NCI-H2196 treated with DMSO at 0.1 percent for 48 hours (cell line): ENCODE data around the gene SLC39A12.

Experiments used
- DNase-seq: peaks from one replicate; lab custom pipeline; 2025; ENCODE audit not compliant: unreplicated experiment; lab: John Stamatoyannopoulos, UW

SLC39A12 gene

DNA sequence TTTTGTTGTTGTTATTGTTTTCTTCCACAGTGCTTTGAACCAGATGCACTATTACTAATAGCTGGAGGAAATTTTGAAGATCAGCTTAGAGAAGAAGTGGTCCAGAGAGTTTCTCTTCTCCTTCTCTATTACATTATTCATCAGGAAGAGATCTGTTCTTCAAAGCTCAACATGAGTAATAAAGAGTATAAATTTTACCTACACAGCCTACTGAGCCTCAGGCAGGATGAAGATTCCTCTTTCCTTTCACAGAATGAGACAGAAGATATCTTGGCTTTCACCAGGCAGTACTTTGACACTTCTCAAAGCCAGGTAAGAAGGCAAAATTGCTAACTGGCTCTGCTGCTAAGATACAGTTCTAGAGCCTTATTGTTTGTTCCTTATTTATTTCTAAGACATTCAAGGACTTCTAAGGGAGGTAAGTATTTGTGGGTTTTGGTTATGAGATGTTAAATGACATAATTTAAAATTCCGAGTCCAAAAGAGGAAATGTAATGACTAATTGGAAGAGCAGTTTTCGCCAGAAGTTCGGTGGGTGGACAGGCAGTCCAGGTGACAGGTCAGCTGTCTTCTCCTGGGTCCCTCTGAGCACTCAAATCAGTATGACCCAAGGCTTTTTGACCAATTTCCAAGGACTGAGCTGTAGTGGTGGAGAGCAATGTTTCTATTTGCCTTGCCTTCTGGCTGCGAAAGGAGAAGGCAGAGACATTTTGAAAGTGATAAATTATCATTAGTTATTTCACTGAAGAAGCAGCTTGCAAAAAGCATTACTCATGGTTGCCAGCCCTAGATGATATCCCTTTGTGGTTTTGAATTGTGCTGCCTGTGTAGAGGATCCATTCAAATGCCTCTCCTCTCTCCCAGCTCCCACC is 10.1 kb downstream of the SLC39A12 start:
- DNase-seq: no peak

DNA sequence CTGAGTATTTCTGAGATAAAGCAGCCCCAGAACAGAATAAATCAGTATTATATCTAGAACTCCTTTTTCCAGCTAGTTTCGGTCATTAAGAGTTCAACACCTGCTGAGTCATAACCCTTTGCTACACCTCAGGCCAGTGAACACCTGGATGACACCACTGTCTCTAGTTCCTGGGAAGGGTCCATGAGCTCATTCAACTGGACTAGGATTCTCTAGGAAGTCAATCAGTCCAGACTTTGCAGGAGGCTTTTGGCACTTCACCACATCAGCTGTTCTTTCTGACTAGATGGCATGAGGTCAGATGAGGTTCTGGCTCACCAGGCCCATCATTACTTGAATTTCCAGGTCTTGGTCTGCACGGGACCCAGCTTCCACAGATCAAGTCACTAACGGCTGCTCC is 11.7 kb downstream of the SLC39A12 start:
- no peak for DNase-seq

DNA sequence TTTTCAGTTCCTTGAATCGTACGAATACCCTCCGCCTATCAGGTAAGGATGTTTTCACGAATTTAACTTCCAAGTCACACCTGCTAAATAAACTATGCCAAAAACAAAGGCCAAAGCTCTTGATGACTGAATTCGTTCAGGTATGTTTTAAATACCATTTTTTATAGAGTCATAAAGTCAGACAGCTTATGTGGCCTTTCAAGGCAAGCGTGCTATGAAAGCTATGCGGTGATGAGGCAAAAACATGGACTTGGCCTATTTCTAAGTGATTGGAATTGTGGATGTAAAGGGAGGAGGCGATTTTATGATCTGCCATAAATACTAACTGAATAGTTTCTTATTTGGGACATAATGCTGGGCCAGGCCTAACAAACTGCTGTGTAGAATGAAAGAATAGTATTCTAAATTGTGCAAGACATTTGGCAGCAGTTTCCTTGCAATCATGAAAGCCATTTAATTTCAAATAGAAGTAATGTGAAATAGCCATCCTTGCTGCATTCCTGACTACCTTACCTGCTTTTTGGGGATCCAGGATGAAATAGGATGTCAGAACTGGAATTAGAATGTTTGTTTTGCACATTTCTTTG is 14.0 kb downstream of the SLC39A12 start:
- DNase-seq: no peak

DNA sequence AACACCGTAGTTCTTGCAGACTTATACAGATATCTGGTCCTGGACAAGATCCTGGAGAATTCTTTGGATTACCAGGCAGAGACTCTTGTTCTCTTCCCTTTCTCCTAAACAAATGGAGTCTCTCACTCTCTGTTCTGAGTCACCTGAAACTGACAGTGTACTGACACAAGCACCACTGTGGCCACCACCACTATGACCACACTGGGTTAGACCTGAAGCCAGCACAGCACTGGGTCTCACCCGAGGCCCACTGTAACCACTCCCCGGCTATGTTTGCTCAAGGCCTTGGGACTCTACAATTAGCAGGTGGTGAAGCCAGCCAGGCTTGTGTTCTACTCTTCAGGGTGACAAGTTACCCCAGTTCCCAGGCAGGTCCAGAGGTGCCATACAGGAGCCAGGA is 22.8 kb downstream of the SLC39A12 start:
- DNase-seq: no peak

DNA sequence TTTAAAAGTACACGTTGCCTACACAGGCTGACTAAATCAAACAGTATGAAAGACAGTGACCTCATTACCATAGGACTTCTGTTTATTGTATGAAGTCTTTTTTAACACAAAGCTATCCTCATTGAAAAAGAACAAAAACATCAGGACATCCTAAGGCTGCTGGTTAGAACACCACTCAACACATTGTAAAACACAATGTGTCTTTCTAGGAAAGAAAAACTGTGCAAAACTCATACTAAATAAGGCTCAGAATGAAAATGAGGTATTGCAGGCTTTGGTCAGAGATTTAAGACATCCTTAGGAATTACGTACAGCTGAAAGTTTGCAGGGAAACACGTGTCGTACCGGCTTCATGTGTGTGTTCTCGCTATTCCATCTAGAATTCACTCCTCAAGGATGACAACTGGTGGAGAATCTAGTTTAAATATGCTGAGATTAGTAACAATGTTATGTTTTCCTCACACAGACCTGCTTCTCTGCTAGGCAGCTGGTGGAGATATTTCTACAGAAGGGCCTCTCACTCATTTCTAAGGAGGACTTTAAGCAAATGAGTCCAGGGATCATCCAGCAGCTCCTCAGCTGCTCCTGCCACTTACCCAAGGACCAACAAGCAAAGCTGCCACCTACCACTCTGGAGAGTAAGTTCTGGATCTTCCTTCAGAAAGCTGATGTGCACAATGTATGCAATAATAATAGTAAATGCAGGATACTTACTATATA is 29.3 kb downstream of the SLC39A12 start:
- no peak for DNase-seq

DNA sequence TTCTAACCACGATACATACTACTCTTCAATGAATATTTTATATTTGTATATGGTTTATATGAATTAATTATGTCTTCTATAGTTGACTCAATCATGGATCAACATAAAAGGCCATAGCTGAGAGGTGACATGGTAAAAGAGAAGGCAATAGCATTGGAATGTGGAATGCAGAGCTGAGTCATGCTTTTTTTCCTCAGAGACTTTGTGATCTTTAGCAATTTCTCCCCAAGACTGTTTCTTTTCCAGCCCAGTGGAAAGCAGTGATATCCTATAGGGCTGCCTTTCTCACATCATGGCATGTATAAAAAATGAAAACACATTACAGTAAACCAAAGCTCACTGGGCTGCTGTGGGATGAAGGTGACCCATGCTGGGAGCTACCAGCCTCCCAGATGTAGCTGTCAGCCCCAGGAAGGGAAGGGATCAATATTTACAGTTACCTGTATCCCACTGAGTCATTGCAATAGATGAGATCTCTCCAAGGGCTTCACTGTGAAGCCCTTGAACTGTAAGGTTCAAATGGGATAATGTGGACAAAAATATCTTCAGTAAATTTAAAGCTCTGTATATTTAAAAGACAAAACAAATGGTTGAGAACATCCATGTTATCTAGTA is 30.2 kb downstream of the SLC39A12 start:
- no peak for DNase-seq

DNA sequence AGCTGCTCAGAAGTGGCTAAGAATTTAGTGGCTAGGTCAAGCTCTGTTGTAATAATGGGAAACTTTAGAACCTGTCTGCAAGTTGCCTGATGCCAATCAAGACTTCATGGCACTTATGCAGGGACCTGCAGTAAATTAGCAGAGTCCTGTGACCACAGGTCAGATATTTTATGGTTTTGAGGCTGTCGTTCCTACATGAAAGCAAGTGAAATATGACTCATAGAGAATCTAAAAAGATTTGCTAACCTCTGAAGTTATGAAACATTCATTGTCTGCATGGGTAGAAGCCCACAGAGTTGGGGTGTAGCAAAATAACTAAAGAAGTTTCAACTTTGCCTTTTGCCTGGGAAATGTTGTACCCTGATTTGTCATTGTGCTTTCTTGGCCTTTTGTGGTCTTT is 32.3 kb downstream of the SLC39A12 start:
- no peak for DNase-seq

DNA sequence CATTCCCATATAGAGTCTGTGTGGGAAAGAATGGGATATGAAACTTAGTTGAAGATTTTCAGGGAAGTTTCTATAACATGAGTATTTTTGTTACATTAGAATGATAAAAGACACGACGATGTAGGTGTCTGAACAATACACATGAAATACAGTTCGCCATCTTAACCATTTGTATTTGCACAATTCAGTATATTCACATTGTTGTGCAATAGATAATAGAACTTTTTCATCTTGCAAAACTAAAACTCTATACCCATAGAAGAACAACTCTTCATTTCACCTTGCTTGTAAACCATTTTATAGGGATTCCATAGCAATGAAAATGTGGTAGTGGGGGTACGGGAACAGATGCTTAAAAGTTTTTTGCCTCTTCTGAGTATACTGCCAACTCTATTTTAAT is 32.8 kb downstream of the SLC39A12 start:
- DNase-seq: no peak

DNA sequence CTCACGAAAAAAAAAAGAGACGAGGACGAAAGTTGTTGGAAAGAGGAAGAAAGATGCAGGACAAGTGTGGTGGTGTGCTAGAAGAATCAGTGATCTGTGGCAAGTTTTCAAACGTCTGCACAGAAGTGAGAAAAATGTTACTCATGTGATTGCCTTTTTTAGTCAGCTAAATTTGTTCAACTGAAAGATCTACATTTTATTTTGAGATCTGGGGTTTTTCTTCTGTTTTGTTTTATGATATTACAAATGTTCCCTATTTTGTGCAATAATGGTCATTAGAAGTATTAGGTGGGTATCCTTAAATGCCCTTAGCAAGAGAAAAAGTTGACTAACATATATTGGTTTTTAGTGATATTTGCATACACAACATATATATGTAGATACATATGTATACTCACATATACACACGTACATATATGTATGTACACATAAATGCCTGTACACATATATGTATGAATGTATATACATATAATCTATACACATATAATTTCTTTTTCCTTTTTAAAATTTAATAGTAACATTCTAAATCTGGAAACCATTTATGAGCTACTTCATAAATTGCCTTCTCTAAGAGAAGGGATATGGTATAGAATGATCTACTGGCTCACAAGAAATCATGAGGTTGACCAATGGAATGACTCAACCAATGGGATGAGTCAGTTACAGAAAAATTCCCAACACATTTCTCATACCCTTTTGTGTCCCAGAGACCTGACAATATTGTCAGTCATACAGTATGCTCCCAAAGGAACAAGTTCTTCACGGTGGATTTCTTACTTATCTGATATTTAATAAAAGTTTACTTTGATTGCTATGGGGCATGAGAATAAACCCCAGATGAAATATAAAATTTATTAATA is 38.4 kb downstream of the SLC39A12 start:
- no peak for DNase-seq

GRCh38 chr10:17992266-17992665 is 40.5 kb downstream of the SLC39A12 start:
- no peak for DNase-seq

DNA sequence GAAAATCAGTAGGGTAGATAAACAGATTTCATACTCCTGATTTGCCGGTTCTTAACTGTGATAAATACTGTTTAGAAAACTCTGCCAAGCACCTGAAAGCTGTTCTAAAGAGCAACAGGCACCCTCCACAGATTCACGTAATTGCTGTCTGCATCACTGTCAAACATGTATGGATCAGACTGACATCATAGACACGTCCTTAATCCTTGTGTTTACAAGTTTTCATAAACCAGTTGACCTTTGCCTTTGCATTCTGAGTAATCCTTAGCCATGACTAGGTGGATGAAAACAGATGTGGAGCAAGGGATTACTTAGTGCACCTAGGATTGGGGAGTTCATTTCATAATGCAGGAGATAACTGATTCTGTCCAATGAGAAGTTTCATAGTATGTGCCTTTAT is 41.6 kb downstream of the SLC39A12 start:
- no peak for DNase-seq

DNA sequence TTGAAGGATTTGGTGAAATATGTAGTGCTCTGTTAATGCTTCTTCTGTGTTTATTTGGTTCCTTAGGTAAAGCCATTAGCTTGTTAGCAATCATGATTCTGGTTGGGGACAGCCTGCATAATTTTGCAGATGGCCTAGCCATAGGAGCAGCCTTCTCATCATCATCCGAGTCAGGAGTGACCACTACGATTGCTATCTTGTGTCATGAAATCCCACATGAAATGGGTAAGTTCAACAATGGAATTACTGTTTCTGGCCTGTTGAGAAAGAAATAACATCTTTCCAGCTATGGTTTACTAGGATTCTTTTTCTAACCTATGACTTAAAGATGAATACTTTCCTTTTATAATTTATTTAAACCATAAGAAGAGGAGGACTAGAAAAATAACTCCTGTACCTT is 48.9 kb downstream of the SLC39A12 start:
- no peak for DNase-seq

- DNase-seq: no peak
These were observed 53.7 kb downstream of the SLC39A12 start for GRCh38 chr10:18005445-18005780.

DNA sequence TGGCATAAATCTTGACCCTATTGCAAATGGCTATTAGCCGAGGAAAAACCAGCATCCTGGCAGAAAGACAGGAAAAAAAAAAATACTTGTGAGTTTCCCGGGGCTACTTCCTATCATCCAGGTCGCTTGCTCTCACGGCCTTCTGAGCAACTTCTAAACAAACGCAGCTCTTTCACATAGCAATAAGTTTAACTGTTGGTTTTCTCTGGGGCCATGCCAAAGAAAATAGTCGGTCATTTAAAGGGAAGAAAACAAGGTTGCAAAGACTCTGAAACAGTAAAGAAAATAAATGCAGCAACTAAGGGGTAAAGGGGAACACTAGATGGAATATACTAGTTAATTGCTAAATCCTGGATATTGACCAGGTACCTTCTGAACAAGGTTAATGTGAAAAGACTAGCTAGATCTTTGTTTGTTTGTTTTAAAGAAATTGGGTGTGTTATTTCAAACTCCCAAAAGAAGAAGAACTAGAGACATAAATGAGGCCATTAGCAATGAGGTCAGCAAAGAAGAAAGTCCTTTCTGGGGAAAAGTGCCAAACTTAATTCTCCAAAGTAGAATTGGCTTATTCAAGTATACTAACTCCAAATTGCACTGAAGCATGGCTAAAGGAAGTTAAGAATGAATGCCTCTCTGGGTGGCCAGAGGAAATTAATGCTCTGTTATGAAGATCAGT is 54.2 kb downstream of the SLC39A12 start:
- DNase-seq: no peak

GRCh38 chr10:18008986-18009385 is 57.3 kb downstream of the SLC39A12 start:
- DNase-seq: no peak

DNA sequence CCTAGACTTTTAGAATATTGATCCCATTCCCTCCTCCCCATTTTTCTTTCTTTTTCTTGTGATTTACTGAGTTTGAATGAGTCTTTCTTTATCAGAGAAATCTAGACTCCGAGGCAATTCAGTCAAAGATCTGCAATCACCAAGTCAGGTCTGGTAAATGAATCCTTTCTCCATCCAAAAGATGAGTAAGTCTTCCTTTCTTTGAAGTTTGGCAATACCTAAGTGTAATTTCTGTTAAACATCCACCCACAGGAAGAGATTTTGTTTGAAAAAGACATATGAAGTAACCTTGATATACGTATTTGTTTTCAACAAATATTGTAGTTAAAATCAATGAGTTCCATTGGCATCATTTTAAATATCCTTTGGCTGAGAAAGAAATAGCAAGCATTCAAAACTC is 58.3 kb downstream of the SLC39A12 start:
- DNase-seq: no peak

DNA sequence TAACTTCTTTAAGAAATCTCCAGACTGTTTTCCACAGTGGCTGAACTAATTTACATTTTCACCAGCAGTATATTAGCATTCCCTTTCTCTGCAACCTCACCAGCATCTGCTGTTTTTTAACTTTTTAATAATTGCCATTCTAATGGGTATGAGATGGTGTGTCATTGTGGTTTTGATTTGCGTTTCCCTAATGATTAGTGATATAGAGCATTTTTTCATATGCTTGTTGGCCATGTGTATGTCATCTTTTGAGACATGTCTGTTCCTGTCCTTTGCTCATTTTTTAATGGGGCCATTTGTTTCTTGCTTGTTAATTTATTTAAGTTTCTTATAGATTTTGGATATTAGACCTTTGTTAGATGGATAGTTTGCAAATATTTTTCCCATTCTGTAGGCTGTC is 68.8 kb downstream of the SLC39A12 start:
- DNase-seq: no peak

- no peak for DNase-seq
These were observed 70.2 kb downstream of the SLC39A12 start for GRCh38 chr10:18021725-18022480.

DNA sequence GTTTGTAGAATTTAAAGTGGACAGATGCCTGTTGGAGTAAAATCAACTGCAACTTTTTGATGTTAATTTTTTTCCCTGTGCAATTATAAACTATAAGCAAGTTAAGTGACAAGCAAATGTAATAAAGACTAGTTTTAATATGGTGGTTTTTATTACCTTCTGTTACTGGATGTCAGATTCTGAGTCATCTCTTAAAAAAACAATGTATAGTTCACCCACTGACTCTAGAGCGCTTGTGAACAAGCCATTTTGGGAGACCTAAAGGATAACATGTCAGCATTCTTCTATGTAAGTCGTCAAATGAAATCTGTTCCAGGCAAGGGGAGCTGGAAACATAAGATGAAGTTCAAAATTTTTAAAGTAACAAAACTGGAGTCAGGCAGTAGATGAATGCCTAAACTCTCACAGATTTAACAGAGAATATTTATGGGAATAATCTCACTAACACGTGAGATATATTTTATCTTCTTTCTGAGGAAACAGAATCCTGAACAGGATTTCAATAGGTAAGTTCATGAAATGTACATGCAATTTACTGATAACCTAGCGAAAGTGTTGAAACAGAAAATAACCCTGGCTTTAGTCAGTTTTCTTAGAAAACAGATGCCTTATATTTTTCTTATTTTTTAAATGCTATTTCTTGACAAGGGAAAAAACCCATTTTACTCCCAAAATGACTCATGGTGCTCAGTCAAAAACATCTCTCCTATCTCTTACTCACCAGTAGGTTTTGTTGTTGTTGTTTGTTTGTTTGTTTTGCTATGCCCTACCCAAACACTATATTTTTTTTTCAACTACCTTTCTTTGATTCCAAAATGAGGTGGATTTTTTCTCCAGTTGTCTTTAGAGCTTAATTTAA is 91.7 kb downstream of the SLC39A12 start:
- no peak for DNase-seq
